ENCODE measurements around the gene WFDC8.
"Not testable (repeated sequence)": the region's sequence is repeated elsewhere in the genome, so short reads cannot be mapped to it uniquely, and the experiment has no call there.

- not testable (repeated sequence) for TF ChIP-seq CTCF, POLR2A (IDR thresholded peaks at IDR 0.05)
These were observed 9.4 kb downstream of the WFDC8 start for GRCh38 chr20:45569650-45570049.

All from testis (tissue), 2 donors.